H1 (cell line): ENCODE data around the gene HIVEP2. TPM values are rescaled to one million over a fixed set of nuclear protein-coding genes. Genes with fewer than 3 reads are reported as not detected.

Source experiments
- KDM1A ChIP-seq: fragments of 200-600, 300-600 bp; sonication (generic); IDR thresholded peaks from 2 replicates; pipeline ENCODE4 v1.7.1; 2016; ENCODE audit warnings: mild to moderate bottlenecking, low read length, borderline replicate concordance
- MAFK ChIP-seq: IDR thresholded peaks from 2 replicates; pipeline ENCODE4 v1.6.1; 2012; ENCODE audit warnings: low read depth, mild to moderate bottlenecking, improper control_type of control experiment, low read length
- POLR2A ChIP-seq, 2 experiments: IDR thresholded peaks; 1 replicate in 1 of 2; 2 replicates in 1 of 2; pipeline ENCODE4 v1.6.1; 2011; ENCODE audit warnings: low read depth in 2 of 2, low read length in 2 of 2, mild to moderate bottlenecking in 2 of 2; ENCODE audit errors: control extremely low read depth in 1 of 2
- POU5F1 ChIP-seq: IDR thresholded peaks from 2 replicates; pipeline ENCODE4 v1.6.1; 2011; ENCODE audit warnings: low read depth, mild to moderate bottlenecking, low read length, moderate library complexity
- TEAD4 ChIP-seq: IDR thresholded peaks from 2 replicates; pipeline ENCODE4 v1.6.1; 2012; ENCODE audit warnings: low read depth, low read length, inconsistent platforms, mixed read lengths
- polyA plus RNA-seq, 7 experiments: library from polyadenylated mRNA; depleted of rRNA in 3 of 7; stranded (reverse) in 5 of 7; unstranded in 2 of 7; fragments of >200 nt in 5 of 7; fragments of 200-250 nt in 2 of 7; gene quantifications; 1 replicate in 5 of 7; 2 replicates in 1 of 7; 4 replicates in 1 of 7; pipeline versions ENCODE4 v1.2.1 to v1.2.3, GENCODE V29; 2011 to 2013; ENCODE audit warnings: missing spikeins in 2 of 7, mixed read lengths in 2 of 7
- total RNA-seq: library from RNA; stranded (reverse); fragmentation: NEBNext Ultra II Directional; extraction: Animal tissue kit (Norgen Biotek cat#: 25700); gene quantifications from 2 replicates; pipeline ENCODE4 v1.2.1, GENCODE V29; 2021

Gene HIVEP2
- total and polyA plus RNA-seq, 2 of the 8 experiments (the other 6 are each of a cell fraction or from before 2014, with no cell fraction given): 2.2 to 6.1 TPM

DNA sequence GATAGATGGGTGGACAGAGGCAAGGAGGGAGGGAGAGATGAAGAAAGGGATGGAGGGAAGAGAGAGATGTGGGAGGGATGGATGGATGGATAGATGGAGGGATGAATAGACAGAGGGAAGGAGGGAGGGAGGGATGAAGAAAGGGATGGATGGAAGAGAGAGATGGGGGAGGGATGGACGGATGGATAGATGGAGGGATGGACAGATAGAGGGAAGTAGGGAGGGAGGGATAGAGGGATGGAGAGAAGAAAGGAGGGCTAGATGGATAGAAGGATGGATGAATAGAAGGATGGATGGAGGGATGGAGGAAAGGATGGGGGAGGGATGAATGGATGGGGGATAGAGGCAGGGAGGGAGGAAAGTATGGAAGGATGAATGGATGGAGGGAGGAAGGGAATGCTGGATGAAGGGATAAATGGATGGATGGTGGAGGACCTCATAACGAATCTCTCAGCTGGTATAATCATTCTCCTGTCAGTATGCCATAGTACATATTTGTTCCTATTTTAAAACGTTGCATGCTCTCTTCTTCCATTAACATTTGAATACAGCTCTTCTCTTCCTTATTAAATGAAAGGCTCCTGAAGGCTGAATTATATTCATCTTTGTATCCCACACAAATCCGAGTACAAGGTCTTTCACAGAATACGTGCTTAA is 136.4 kb downstream of the HIVEP2 start (continued):
- no peak for TF ChIP-seq POU5F1
- no peak for TF ChIP-seq MAFK
- no peak for TF ChIP-seq TEAD4
- TF ChIP-seq POLR2A (IDR thresholded peaks at IDR 0.05; ENCODE audit: control extremely low read depth in 1 of 2, low read depth in 2 of 2, low read length in 2 of 2): no peak
- no peak for TF ChIP-seq KDM1A
